ENCODE results near the gene PROM2. TPM values are rescaled to one million over a fixed set of nuclear protein-coding genes. Genes with fewer than 3 reads are reported as not detected.

Gene PROM2
- total and polyA plus RNA-seq, 2 donors from 2014 or later = 55.6 to 65.6 TPM

DNA sequence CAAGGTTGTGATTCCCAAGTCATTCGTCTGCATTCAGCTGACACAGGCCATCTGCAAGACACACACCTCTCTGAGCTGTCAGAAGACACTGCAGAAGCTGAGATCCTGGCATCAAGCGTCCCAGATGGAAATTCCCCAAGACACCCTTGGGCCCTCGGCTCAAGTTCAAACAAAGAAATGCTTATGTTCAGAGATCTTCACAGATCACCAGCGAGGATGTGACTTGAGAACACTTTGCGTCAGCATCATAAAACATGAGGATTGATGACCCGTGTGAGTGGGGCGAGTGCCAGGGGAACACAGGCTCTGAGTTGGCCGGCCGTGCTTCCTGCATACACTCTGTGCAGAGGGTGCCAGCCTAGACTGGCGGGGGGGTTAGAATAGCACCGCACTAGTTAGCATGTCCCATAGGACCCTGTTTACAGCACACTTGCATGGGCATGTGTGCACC lies 59.7 kb downstream of the PROM2 start:
- H3K4me3 ChIP-seq (ENCODE audit: low read length in 3 of 3) = no peak overlapping the region
- intact Hi-C loops (cut with DNase I) = no loop called here
- H3K9ac ChIP-seq (ENCODE audit: low read length in 3 of 3) = no peak overlapping the region
- FAIRE-seq = no peak
- H3K9me3 ChIP-seq (ENCODE audit: control insufficient read depth in 2 of 3, insufficient read depth in 1 of 3, low read length in 3 of 3) = no peaks in the 10 kb centered on the region
- H3K27me3 ChIP-seq (ENCODE audit: control insufficient read depth, insufficient read depth, low read length) = no peaks in the 10 kb centered on the region
- TF ChIP-seq, protein P1, sequence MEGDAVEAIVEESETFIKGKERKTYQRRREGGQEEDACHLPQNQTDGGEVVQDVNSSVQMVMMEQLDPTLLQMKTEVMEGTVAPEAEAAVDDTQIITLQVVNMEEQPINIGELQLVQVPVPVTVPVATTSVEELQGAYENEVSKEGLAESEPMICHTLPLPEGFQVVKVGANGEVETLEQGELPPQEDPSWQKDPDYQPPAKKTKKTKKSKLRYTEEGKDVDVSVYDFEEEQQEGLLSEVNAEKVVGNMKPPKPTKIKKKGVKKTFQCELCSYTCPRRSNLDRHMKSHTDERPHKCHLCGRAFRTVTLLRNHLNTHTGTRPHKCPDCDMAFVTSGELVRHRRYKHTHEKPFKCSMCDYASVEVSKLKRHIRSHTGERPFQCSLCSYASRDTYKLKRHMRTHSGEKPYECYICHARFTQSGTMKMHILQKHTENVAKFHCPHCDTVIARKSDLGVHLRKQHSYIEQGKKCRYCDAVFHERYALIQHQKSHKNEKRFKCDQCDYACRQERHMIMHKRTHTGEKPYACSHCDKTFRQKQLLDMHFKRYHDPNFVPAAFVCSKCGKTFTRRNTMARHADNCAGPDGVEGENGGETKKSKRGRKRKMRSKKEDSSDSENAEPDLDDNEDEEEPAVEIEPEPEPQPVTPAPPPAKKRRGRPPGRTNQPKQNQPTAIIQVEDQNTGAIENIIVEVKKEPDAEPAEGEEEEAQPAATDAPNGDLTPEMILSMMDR (IDR thresholded peaks at IDR 0.05; ENCODE audit: borderline replicate concordance, extremely low read depth, insufficient read depth) = no peak
- peak overlapping the region in 1 of 2 donors; percentile 54 for H3K27ac ChIP-seq (ENCODE audit: low read depth in 2 of 2, low read length in 2 of 2)
- peak; percentile 88 to 96 (median 91) for DNase-seq
- H3K4me1 ChIP-seq (ENCODE audit: control insufficient read depth in 2 of 3, insufficient read depth in 2 of 3, low read depth in 1 of 3, low read length in 3 of 3) = peaks cover 0 to 12% (median 0%) of the 10 kb centered on the region in 3 donors
- no peaks in the 10 kb centered on the region for H3K36me3 ChIP-seq (ENCODE audit: control insufficient read depth in 2 of 3, insufficient read depth in 3 of 3, low read length in 3 of 3)

DNA sequence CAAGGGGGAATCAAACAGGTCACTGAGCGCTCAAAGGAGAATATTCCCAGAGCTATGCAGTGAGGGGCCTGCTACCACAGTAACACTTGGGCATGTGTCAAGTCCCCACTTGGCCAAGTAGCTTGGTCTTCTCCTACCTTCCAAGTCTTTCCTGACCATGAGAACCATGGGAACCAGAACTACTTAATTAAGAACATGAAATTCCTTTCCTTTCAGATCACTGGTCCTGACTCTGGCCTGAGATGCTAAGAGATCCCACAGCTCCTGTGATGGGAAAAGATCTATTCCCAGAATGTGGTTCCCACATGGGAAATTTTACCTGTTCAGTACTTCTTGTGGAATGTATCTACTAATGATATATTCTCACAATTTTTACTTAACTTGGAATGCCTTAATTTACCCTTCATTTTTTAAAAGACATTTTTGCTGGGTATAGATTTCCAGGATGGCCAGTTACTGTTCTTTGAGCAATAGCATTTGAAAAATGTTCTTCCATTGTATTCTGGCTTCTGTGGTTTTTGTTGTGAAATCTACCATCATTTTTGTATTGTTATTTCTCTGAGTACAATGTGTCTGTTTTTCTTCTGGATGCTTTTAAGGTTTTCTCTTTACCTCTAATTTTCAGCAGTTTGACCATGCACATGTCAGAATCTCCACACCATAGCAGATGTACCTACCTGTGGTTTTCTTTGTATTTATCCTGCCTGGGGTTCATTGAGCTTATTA lies 60.8 kb downstream of the PROM2 start:
- H3K9ac ChIP-seq (ENCODE audit: low read length in 3 of 3) = no peak overlapping the region
- no peaks in the 10 kb centered on the region for H3K9me3 ChIP-seq (ENCODE audit: control insufficient read depth in 2 of 3, insufficient read depth in 1 of 3, low read length in 3 of 3)
- FAIRE-seq = no peak
- H3K27me3 ChIP-seq (ENCODE audit: control insufficient read depth, insufficient read depth, low read length) = no peaks in the 10 kb centered on the region
- TF ChIP-seq, protein P1 (IDR thresholded peaks at IDR 0.05; ENCODE audit: borderline replicate concordance, extremely low read depth, insufficient read depth) = no peak
- H3K36me3 ChIP-seq (ENCODE audit: control insufficient read depth in 2 of 3, insufficient read depth in 3 of 3, low read length in 3 of 3) = no peaks in the 10 kb centered on the region
- no peak overlapping the region for H3K4me3 ChIP-seq (ENCODE audit: low read length in 3 of 3)
- intact Hi-C loops (cut with DNase I) = no loop called here
- no peak for DNase-seq
- no peak overlapping the region for H3K27ac ChIP-seq (ENCODE audit: low read depth in 2 of 2, low read length in 2 of 2)
- H3K4me1 ChIP-seq (ENCODE audit: control insufficient read depth in 2 of 3, insufficient read depth in 2 of 3, low read depth in 1 of 3, low read length in 3 of 3) = peaks cover 0 to 12% (median 0%) of the 10 kb centered on the region in 3 donors

DNA sequence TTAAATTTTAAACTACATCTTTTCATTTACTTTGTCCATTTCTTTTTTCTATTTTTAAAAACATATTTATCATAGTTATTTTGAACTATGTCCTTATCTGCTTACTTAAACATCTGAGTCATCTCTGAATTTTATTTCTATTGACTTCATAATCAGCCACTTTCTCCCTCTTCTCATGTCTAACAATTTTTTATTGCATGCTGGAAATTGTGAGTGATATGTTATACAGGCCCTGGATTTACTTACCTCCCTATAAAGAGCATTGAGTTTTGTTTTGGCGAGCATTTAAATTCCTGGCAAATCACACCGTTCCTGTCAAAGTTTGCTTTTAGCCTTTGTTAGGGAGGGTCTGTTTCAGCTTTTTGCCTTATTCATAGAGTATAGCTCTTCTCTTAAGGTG lies 62.2 kb downstream of the PROM2 start:
- TF ChIP-seq, protein P1 (IDR thresholded peaks at IDR 0.05; ENCODE audit: borderline replicate concordance, extremely low read depth, insufficient read depth) = no peak
- intact Hi-C loops (cut with DNase I) = no loop called here
- Histone ChIP-seq H3K27ac (ENCODE audit: low read depth in 2 of 2, low read length in 2 of 2) (no peak overlapping the region), H3K4me3 (ENCODE audit: low read length in 3 of 3) (no peak overlapping the region), H3K9me3 (ENCODE audit: control insufficient read depth in 2 of 3, insufficient read depth in 1 of 3, low read length in 3 of 3) (no peaks in the 10 kb centered on the region), H3K36me3 (ENCODE audit: control insufficient read depth in 2 of 3, insufficient read depth in 3 of 3, low read length in 3 of 3) (no peaks in the 10 kb centered on the region), H3K27me3 (ENCODE audit: control insufficient read depth, insufficient read depth, low read length) (no peaks in the 10 kb centered on the region), H3K4me1 (ENCODE audit: control insufficient read depth in 2 of 3, insufficient read depth in 2 of 3, low read depth in 1 of 3, low read length in 3 of 3) (peaks cover 0 to 9% (median 0%) of the 10 kb centered on the region in 3 donors), H3K9ac (ENCODE audit: low read length in 3 of 3) (no peak overlapping the region)
- FAIRE-seq (no peak), DNase-seq (no peak)
